HepG2 (cell line): ENCODE data around the gene CCL27. TPM values are rescaled to one million over a fixed set of nuclear protein-coding genes. Genes with fewer than 3 reads are reported as not detected.
A peak's percentile ranks its signal among the peaks of the same experiment; 100 is the strongest.

Source experiments
- CBX5 ChIP-seq: sonication (generic); formaldehyde crosslinking; IDR thresholded peaks from 2 replicates; pipeline ENCODE4 v1.4.0; 2020; ENCODE audit warnings: missing genetic modification reagents, borderline replicate concordance
- EP300 ChIP-seq, 3 experiments: sonication (generic) in 1 of 3; formaldehyde crosslinking in 1 of 3; IDR thresholded peaks; 2 replicates each; pipeline versions ENCODE4 v1.5.1 to v1.6.1; 2011 to 2020; ENCODE audit warnings: low read depth in 2 of 3, low read length in 2 of 3, borderline replicate concordance in 1 of 3, improper control_type of control experiment in 1 of 3, mild to moderate bottlenecking in 1 of 3, missing genetic modification reagents in 1 of 3, moderate library complexity in 1 of 3
- HDAC1 ChIP-seq: sonication (generic); formaldehyde crosslinking; IDR thresholded peaks from 2 replicates; pipeline ENCODE4 v1.5.1; 2020; ENCODE audit warnings: mild to moderate bottlenecking, missing genetic modification reagents
- HIVEP1 ChIP-seq: sonication (generic); formaldehyde crosslinking; IDR thresholded peaks from 2 replicates; pipeline ENCODE4 v1.4.0; 2020; ENCODE audit warnings: mild to moderate bottlenecking, missing genetic modification reagents
- KLF16 ChIP-seq, 2 experiments: sonication (generic) in 1 of 2; formaldehyde crosslinking in 1 of 2; IDR thresholded peaks; 2 replicates each; pipeline versions ENCODE4 v1.6.1 to v1.8.0; 2016 to 2023; ENCODE audit warnings: missing genetic modification reagents in 2 of 2, missing compliant biosample characterization in 1 of 2
- KLF9 ChIP-seq: IDR thresholded peaks from 2 replicates; pipeline ENCODE4 v1.6.1; 2016; ENCODE audit warnings: low read depth
- PATZ1 ChIP-seq: sonication (generic); formaldehyde crosslinking; IDR thresholded peaks from 2 replicates; pipeline ENCODE4 v1.4.0; 2020; ENCODE audit warnings: missing genetic modification reagents
- PRDM15 ChIP-seq: sonication (generic); formaldehyde crosslinking; IDR thresholded peaks from 2 replicates; pipeline ENCODE4 v1.4.0; 2020; ENCODE audit warnings: missing genetic modification reagents
- PRMT3 ChIP-seq: sonication (generic); formaldehyde crosslinking; IDR thresholded peaks from 2 replicates; pipeline ENCODE4 v1.8.1; 2022; ENCODE audit warnings: low read depth, mild to moderate bottlenecking, moderate library complexity, missing genetic modification reagents, borderline replicate concordance
- USF2 ChIP-seq, 2 experiments: sonication (generic) in 1 of 2; formaldehyde crosslinking in 1 of 2; IDR thresholded peaks; 2 replicates each; pipeline versions ENCODE4 v1.5.1 to v1.6.1; 2011 to 2020; ENCODE audit warnings: borderline replicate concordance in 1 of 2, low read depth in 1 of 2, low read length in 1 of 2, mild to moderate bottlenecking in 1 of 2, missing genetic modification reagents in 1 of 2, moderate library complexity in 1 of 2
- ZFP82 ChIP-seq: sonication (generic); formaldehyde crosslinking; IDR thresholded peaks from 2 replicates; pipeline ENCODE4 v1.5.1; 2020; ENCODE audit warnings: mild to moderate bottlenecking, missing genetic modification reagents, borderline replicate concordance
- ZNF225 ChIP-seq: sonication (generic); formaldehyde crosslinking; IDR thresholded peaks from 2 replicates; pipeline ENCODE4 v1.4.0; 2020; ENCODE audit warnings: mild to moderate bottlenecking, missing genetic modification reagents
- ZNF44 ChIP-seq: sonication (generic); formaldehyde crosslinking; IDR thresholded peaks from 2 replicates; pipeline ENCODE4 v1.5.1; 2020; ENCODE audit warnings: mild to moderate bottlenecking, missing genetic modification reagents
- ZNF557 ChIP-seq: sonication (generic); formaldehyde crosslinking; IDR thresholded peaks from 2 replicates; pipeline ENCODE4 v1.4.0; 2020; ENCODE audit warnings: missing genetic modification reagents
- ZNF672 ChIP-seq: sonication (generic); formaldehyde crosslinking; IDR thresholded peaks from 2 replicates; pipeline ENCODE4 v1.8.1; 2022; ENCODE audit warnings: missing genetic modification reagents
- ZNF713 ChIP-seq: sonication (generic); formaldehyde crosslinking; IDR thresholded peaks from 2 replicates; pipeline ENCODE4 v1.4.0; 2020; ENCODE audit warnings: mild to moderate bottlenecking, missing genetic modification reagents
- ZNF772 ChIP-seq: sonication (generic); formaldehyde crosslinking; IDR thresholded peaks from 2 replicates; pipeline ENCODE4 v1.5.0; 2020; ENCODE audit warnings: mild to moderate bottlenecking, missing genetic modification reagents
- ZNF879 ChIP-seq: sonication (generic); formaldehyde crosslinking; IDR thresholded peaks from 2 replicates; pipeline ENCODE4 v1.8.1; 2023; ENCODE audit warnings: missing genetic modification reagents
- ZSCAN31 ChIP-seq: sonication (generic); formaldehyde crosslinking; IDR thresholded peaks from 2 replicates; pipeline ENCODE4 v1.5.0; 2020; ENCODE audit warnings: low read depth, mild to moderate bottlenecking, missing genetic modification reagents
- polyA plus RNA-seq, 8 experiments: library from polyadenylated mRNA; depleted of rRNA in 3 of 8; stranded (reverse) in 7 of 8; unstranded in 1 of 8; fragments of >200 nt; fragmentation: Illumina TruSeq in 4 of 8; extraction: Trizol in 4 of 8; gene quantifications; 2 replicates each; pipeline versions ENCODE4 v1.2.1 to v1.2.3, GENCODE V29; 2011 to 2016; ENCODE audit warnings: low read depth in 4 of 8, missing spikeins in 1 of 8, mixed read lengths in 1 of 8; ENCODE audit not compliant: insufficient read depth in 1 of 8
- total RNA-seq, 5 experiments: library from RNA; depleted of rRNA; stranded (reverse); fragments of >200 nt; fragmentation: Illumina TruSeq; extraction: Trizol; gene quantifications; 2 replicates each; pipeline ENCODE4 v1.2.3, GENCODE V29; 2016; ENCODE audit warnings: low read depth in 1 of 5

The CCL27 gene
- total and polyA plus RNA-seq, 2 of the 13 experiments (the other 11 are each of a cell fraction or from before 2014, with no cell fraction given), result not detected

- no peak for TF ChIP-seq USF2 (IDR thresholded peaks at IDR 0.05; ENCODE audit: low read depth, low read length)
- TF ChIP-seq USF2 (CRISPR knock-in tag; IDR thresholded peaks at IDR 0.05; ENCODE audit: borderline replicate concordance), result no peak
- TF ChIP-seq HIVEP1 (CRISPR knock-in tag), result peak; percentile 70; the same call in 1 of the 2 replicates
- no peak for TF ChIP-seq KLF9
- no peak; the same call in 1 of the 2 replicates for TF ChIP-seq PRDM15 (CRISPR knock-in tag)
- peak in 1 of 2 experiments; percentile 57; a peak in 1 of 4 replicates for TF ChIP-seq KLF16 (CRISPR knock-in tag; IDR thresholded peaks at IDR 0.05)
- TF ChIP-seq CBX5 (CRISPR knock-in tag), result peak; percentile 20; the same call in 1 of the 2 replicates
- TF ChIP-seq ZNF44, result no peak
- no peak for TF ChIP-seq ZNF713
- no peak for TF ChIP-seq ZNF225 (CRISPR knock-in tag)
- no peak for TF ChIP-seq ZNF672
- no peak for TF ChIP-seq ZSCAN31 (CRISPR knock-in tag)
- TF ChIP-seq EP300 (IDR thresholded peaks at IDR 0.05; ENCODE audit: low read depth in 2 of 2, low read length in 2 of 2), result no peak
- no peak for TF ChIP-seq EP300 (CRISPR knock-in tag; IDR thresholded peaks at IDR 0.05; ENCODE audit: borderline replicate concordance)
- TF ChIP-seq ZFP82, result no peak
- TF ChIP-seq PATZ1 (CRISPR knock-in tag), result 0 out of 2 replicates have a peak, but pooled peaks have one; percentile 20
- TF ChIP-seq PRMT3, result no peak
- no peak for TF ChIP-seq ZNF772 (CRISPR knock-in tag)
- TF ChIP-seq ZNF557 (CRISPR knock-in tag), result no peak
- TF ChIP-seq HDAC1 (CRISPR knock-in tag), result peak; percentile 39; the same call in 1 of the 2 replicates
- no peak for TF ChIP-seq ZNF879 (CRISPR knock-in tag)
Measured at GRCh38 chr9:34675048-34675714, 12.7 kb upstream of the CCL27 start (continued).
